ENCODE data around the gene RSBN1L.
"Not testable (repeated sequence)": the region's sequence is repeated elsewhere in the genome, so short reads cannot be mapped to it uniquely, and the experiment has no call there.

Gene RSBN1L

GRCh38 chr7:77696057-77696642 is at the start of gene RSBN1L:
TSS of gene RSBN1L (plus strand) at chr7:77696459. CDS start at chr7:77696470, 11 bp downstream.
- DNase-seq (ENCODE audit: low read depth), result peak; percentile 97

GRCh38 chr7:77648742-77649338 is 47.4 kb upstream of the RSBN1L start:
- no peak for DNase-seq (ENCODE audit: low read depth)

- no peak for DNase-seq (ENCODE audit: low read depth)
Observed at GRCh38 chr7:77649716-77650349, 46.4 kb upstream of the RSBN1L start.

GRCh38 chr7:77651575-77652162 is 44.6 kb upstream of the RSBN1L start:
- DNase-seq (ENCODE audit: low read depth), result no peak

- not testable (repeated sequence) for DNase-seq (ENCODE audit: low read depth)
Observed at GRCh38 chr7:77652826-77653225, 43.4 kb upstream of the RSBN1L start.

- DNase-seq (ENCODE audit: low read depth), result no peak
Observed at GRCh38 chr7:77653572-77653971, 42.7 kb upstream of the RSBN1L start.

- DNase-seq (ENCODE audit: low read depth), result no peak
Observed at GRCh38 chr7:77655356-77655755, 40.9 kb upstream of the RSBN1L start.

- DNase-seq (ENCODE audit: low read depth), result no peak
Observed at GRCh38 chr7:77655836-77656455, 40.3 kb upstream of the RSBN1L start.

GRCh38 chr7:77657427-77658224 is 38.6 kb upstream of the RSBN1L start:
- DNase-seq (ENCODE audit: low read depth), result no peak

- no peak for DNase-seq (ENCODE audit: low read depth)
Observed at GRCh38 chr7:77658928-77659327, 37.3 kb upstream of the RSBN1L start.

GRCh38 chr7:77661816-77662215 is 34.4 kb upstream of the RSBN1L start:
- DNase-seq (ENCODE audit: low read depth), result no peak

GRCh38 chr7:77662869-77663268 is 33.4 kb upstream of the RSBN1L start:
- no peak for DNase-seq (ENCODE audit: low read depth)

GRCh38 chr7:77664715-77665114 is 31.5 kb upstream of the RSBN1L start:
- DNase-seq (ENCODE audit: low read depth), result no peak

- no peak for DNase-seq (ENCODE audit: low read depth)
Observed at GRCh38 chr7:77665161-77665560, 31.1 kb upstream of the RSBN1L start.

- DNase-seq (ENCODE audit: low read depth), result no peak
Observed at GRCh38 chr7:77667459-77668086, 28.7 kb upstream of the RSBN1L start.

- DNase-seq (ENCODE audit: low read depth), result no peak
Observed at GRCh38 chr7:77674878-77675277, 21.4 kb upstream of the RSBN1L start.

GRCh38 chr7:77679608-77680007 is 16.7 kb upstream of the RSBN1L start:
- no peak for DNase-seq (ENCODE audit: low read depth)

GRCh38 chr7:77680266-77680665 is 16.0 kb upstream of the RSBN1L start:
- no peak for DNase-seq (ENCODE audit: low read depth)

- no peak for DNase-seq (ENCODE audit: low read depth)
Observed at GRCh38 chr7:77684030-77684429, 12.2 kb upstream of the RSBN1L start.

- no peak for DNase-seq (ENCODE audit: low read depth)
Observed at GRCh38 chr7:77685233-77685632, 11.0 kb upstream of the RSBN1L start.

GRCh38 chr7:77687100-77687746 is 9.0 kb upstream of the RSBN1L start:
- DNase-seq (ENCODE audit: low read depth), result no peak
